Adrenal gland (tissue), 12 donors: ENCODE results near the gene ABHD6. TPM values are rescaled to one million over a fixed set of nuclear protein-coding genes. Genes with fewer than 3 reads are reported as not detected.

ENCODE experiments used
- DNase-seq, 7 donors: peaks; one replicate each; pipeline ENCODE4 v3.0.0-alpha.2; 2019 to 2020
- H3K27ac ChIP-seq, 5 donors: fragments of 200-600 bp; sonication (generic) in 4 of 5; 1 replicate in 3 of 5; 2 replicates in 2 of 5; pipeline versions ENCODE4 v1.5.1 to v1.8.0; 2016 to 2020; ENCODE audit warnings: mild to moderate bottlenecking in 1 of 5
- H3K27me3 ChIP-seq: fragments of 200-600 bp; 2 replicates; pipeline ENCODE4 v1.8.0; 2021
- H3K36me3 ChIP-seq, 2 donors: fragments of 200-600 bp; replicated peaks in 1 of 2; 1 replicate in 1 of 2; 2 replicates in 1 of 2; pipeline versions ENCODE4 v1.5.1 to v1.8.0; 2018 to 2022
- H3K4me1 ChIP-seq, 2 donors: fragments of 200-600 bp; replicated peaks in 1 of 2; 1 replicate in 1 of 2; 2 replicates in 1 of 2; pipeline versions ENCODE4 v1.5.1 to v1.8.0; 2018 to 2021
- H3K4me3 ChIP-seq, 4 donors: fragments of 200-600 bp; sonication (generic) in 3 of 4; one replicate each; pipeline ENCODE4 v1.5.1; 2016 to 2018
- H3K9me3 ChIP-seq, 3 donors: fragments of 200-600 bp; sonication (generic) in 1 of 3; replicated peaks in 1 of 3; 1 replicate in 2 of 3; 2 replicates in 1 of 3; pipeline versions ENCODE4 v1.5.1 to v1.8.0; 2016 to 2021
- POLR2A ChIP-seq, 2 donors: fragments of 450-650 bp; IDR thresholded peaks; one replicate each; pipeline ENCODE4 v1.6.1; 2017; ENCODE audit warnings: antibody characterized with exemption in 2 of 2, mild to moderate bottlenecking in 2 of 2, moderate library complexity in 1 of 2
- WGBS, 4 donors: extraction: QIAGEN DNeasy Blood & Tissue Kit in 2 of 4; methylation state at CpG; one replicate each; pipeline versions ENCODE4 v1.1.5 to v1.1.7; 2013 to 2017; 5-methylcytosine and 5-hydroxymethylcytosine counted together
- intact Hi-C, 2 donors: fragments of 100-400 bp; cut with DNase I; formaldehyde crosslinking; loops; one replicate each; pipeline versions ENCODE4 v1.14.1 to v1.15.0; 2022 to 2023
- polyA plus RNA-seq, 3 donors: library from polyadenylated mRNA; stranded (reverse); fragments of 200-250 nt in 2 of 3; fragments of 350-450 nt in 1 of 3; fragmentation: Illumina TruSeq in 1 of 3; extraction: RNeasy Lipid Tissue Mini Kit (QIAGEN cat#74804) in 1 of 3; gene quantifications; one replicate each; pipeline ENCODE4 v1.2.3, GENCODE V29; 2013 to 2014
- total RNA-seq, 9 donors: library from RNA; depleted of rRNA in 4 of 9; stranded (reverse); fragments of >200 nt in 4 of 9; fragments of 120-200 nt in 1 of 9; fragmentation: NEBNext Ultra II Directional in 1 of 9; extraction: Animal tissue kit (Norgen Biotek cat#: 25700) in 1 of 9; gene quantifications; one replicate each; pipeline versions ENCODE4 v1.1.0 to v1.2.4, GENCODE V29; 2013 to 2023
- TF ChIP-seq, protein P1 (sequence below), 6 experiments: fragments of 450-650 bp in 4 of 6; fragments of 200-600 bp in 2 of 6; sonication (generic) in 1 of 6; IDR thresholded peaks; 1 replicate in 5 of 6; 2 replicates in 1 of 6; pipeline versions ENCODE4 v1.5.1 to v1.8.0; 2016 to 2021; ENCODE audit warnings: antibody characterized with exemption in 6 of 6, mild to moderate bottlenecking in 2 of 6, moderate library complexity in 1 of 6
- donor health status: healthy with polysubstance abuse.
- donor health status: Bipolar disorder and iron deficiency.
- donor health status: DM: yes; HTN: yes; CAD: no.
- donor health status: DM: no; HTN: no; CAD: no.
- donor health status: DM: no; HTN: no; CAD: no.
- donor health status: DM: yes; HTN: yes; CAD: no.

ABHD6 gene
- total and polyA plus RNA-seq, 12 donors = 10.2 to 57.3 (median 27.7) TPM

DNA sequence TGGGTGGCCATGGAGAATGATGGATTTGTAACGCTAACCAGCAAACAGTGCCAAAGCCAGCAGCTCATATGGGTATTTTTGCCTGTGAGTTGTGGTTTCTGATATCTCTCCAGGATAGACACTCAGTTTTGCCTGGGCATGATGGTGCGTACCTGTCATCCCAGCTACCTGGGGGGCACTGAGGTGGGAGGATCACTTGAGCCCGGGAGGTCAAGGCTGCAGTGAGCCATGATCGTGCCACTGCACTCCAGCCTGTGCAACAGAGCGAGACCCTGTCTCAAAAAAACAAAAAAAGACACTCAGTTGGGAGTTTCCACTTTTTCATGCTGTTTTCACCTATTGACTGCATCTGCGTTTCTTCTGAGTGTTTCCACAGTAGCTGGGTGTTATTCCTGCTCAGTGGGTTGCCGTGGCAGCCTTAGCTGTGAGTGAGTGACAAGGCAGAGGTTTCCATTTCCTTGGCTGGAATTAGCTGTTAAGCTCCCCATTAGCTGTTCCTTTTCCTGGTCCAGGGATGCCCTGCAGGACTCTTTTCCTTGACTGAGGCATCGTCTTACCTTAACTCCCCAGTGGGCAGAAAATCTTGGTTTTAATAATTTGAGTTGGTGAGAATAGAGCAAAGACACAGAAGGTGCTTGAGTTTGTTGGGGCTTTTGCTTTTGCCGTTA is 54.2 kb downstream of the ABHD6 start:
- Histone ChIP-seq H3K9me3 (no peaks in the 10 kb centered on the region), H3K27me3 (no peaks in the 10 kb centered on the region), H3K36me3 (no peaks in the 10 kb centered on the region), H3K4me3 (no peak overlapping the region), H3K27ac (no peak overlapping the region), H3K4me1 (peaks cover 0 to 8% of the 10 kb centered on the region in 2 donors)
- TF ChIP-seq POLR2A (IDR thresholded peaks at IDR 0.05) = no peak
- TF ChIP-seq, protein P1, sequence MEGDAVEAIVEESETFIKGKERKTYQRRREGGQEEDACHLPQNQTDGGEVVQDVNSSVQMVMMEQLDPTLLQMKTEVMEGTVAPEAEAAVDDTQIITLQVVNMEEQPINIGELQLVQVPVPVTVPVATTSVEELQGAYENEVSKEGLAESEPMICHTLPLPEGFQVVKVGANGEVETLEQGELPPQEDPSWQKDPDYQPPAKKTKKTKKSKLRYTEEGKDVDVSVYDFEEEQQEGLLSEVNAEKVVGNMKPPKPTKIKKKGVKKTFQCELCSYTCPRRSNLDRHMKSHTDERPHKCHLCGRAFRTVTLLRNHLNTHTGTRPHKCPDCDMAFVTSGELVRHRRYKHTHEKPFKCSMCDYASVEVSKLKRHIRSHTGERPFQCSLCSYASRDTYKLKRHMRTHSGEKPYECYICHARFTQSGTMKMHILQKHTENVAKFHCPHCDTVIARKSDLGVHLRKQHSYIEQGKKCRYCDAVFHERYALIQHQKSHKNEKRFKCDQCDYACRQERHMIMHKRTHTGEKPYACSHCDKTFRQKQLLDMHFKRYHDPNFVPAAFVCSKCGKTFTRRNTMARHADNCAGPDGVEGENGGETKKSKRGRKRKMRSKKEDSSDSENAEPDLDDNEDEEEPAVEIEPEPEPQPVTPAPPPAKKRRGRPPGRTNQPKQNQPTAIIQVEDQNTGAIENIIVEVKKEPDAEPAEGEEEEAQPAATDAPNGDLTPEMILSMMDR (IDR thresholded peaks at IDR 0.05) = no peak
- no peak for DNase-seq
- 82 to 96% (median 88%) methylated on average over 8 to 9 of the region's 9 CpGs for WGBS, 4 donors
- intact Hi-C loops = loop anchor here in 1 of 2 donors (10.0 kb wide), 1 partner anchor 47 kb away; no protein-coding TSS in a partner anchor

DNA sequence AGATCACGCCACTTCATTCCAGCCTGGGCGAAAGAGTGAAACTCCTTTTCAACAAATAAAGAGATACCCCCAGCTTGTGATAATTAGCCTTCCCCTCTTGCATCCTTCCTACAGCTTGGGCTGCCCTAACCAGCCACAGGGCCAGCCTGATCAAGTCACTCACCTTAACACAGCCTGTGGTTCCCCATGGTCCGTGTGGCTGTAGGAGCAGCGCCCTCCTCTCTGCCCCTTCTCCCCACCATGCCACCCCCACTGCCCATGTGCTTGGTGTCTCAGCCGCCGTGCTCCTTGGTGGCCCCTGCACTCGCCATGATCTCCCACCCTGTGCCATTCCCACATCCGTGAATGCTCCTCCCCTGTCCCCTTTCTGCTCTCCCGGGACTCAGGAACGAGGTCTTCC is 55.3 kb downstream of the ABHD6 start:
- intact Hi-C loops = loop anchor here in 1 of 2 donors (10.0 kb wide), 1 partner anchor 48 kb away; no protein-coding TSS in a partner anchor

DNA sequence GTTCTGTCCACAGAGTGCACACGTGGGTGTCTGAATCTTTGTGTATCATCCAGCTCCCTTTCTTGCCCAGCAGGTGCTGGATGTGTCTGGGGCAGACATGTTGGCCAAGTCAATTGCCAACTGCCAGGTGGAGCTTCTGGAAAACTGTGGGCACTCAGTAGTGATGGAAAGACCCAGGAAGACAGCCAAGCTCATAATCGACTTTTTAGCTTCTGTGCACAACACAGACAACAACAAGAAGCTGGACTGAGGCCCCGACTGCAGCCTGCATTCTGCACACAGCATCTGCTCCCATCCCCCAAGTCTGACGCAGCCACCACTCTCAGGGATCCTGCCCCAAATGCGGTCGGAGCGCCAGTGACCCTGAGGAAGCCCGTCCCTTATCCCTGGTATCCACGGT is 55.9 kb downstream of the ABHD6 start:
- Histone ChIP-seq H3K4me3 (no peak overlapping the region), H3K9me3 (no peaks in the 10 kb centered on the region), H3K4me1 (no peaks in the 10 kb centered on the region), H3K27ac (no peak overlapping the region), H3K36me3 (no peaks in the 10 kb centered on the region), H3K27me3 (no peaks in the 10 kb centered on the region)
- TF ChIP-seq, protein P1 (IDR thresholded peaks at IDR 0.05) = no peak
- no peak for TF ChIP-seq POLR2A (IDR thresholded peaks at IDR 0.05)
- no peak for DNase-seq
- WGBS, 4 donors = 80 to 84% (median 82%) methylated on average over 8 to 9 of the region's 9 CpGs
- intact Hi-C loops = loop anchor here in 1 of 2 donors (10.0 kb wide), 1 partner anchor 49 kb away; no protein-coding TSS in a partner anchor

More for the DNA sequence above, 55.3 kb downstream of the ABHD6 start:
- Histone ChIP-seq H3K4me1 (peaks cover 0 to 3% of the 10 kb centered on the region in 2 donors), H3K9me3 (no peaks in the 10 kb centered on the region), H3K27me3 (no peaks in the 10 kb centered on the region), H3K4me3 (no peak overlapping the region), H3K27ac (no peak overlapping the region), H3K36me3 (no peaks in the 10 kb centered on the region)
- 79 to 94% (median 89%) methylated on average over 10 of the region's 10 CpGs for WGBS, 4 donors
- no peak for DNase-seq
- TF ChIP-seq, protein P1 (IDR thresholded peaks at IDR 0.05) = no peak
- no peak for TF ChIP-seq POLR2A (IDR thresholded peaks at IDR 0.05)

DNA sequence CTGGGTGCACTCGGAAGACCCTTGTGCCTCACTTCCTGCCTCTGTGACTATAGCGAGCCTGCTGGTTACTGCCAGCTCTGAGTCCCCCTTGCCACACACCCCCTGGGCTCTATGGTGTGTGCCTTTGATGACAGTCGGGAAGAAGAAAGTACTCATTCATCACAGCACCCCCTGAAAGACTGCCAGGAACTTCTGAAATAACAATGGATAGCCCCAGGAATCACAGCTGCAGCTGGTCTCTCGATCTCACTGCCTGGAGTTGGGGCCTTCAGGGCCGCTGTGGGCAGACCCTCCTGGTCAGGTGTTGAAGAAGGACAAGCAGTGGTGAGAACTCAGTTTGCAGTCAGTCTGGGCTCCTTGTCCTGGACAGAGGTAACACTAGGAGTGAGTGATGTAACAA is 58.7 kb downstream of the ABHD6 start:
- Histone ChIP-seq H3K4me3 (no peak overlapping the region), H3K4me1 (no peaks in the 10 kb centered on the region), H3K27ac (no peak overlapping the region), H3K9me3 (no peaks in the 10 kb centered on the region), H3K27me3 (no peaks in the 10 kb centered on the region), H3K36me3 (no peaks in the 10 kb centered on the region)
- TF ChIP-seq, protein P1 (IDR thresholded peaks at IDR 0.05) = no peak
- TF ChIP-seq POLR2A (IDR thresholded peaks at IDR 0.05) = no peak
- no peak for DNase-seq
- 44 to 59% (median 52%) methylated on average over 3 to 5 of the region's 5 CpGs for WGBS, 4 donors
- intact Hi-C loops = loop anchor here (5.0 to 10.0 kb wide), 2 partner anchors 51 to 59 kb away; partner anchors contain the start of gene ABHD6 (in 1 of the 2)
